Calu3 (cell line): ENCODE results near the gene TIE1. TPM values are rescaled to one million over a fixed set of nuclear protein-coding genes. Genes with fewer than 3 reads are reported as not detected.

Source experiments
- BruUV-seq: library from RNA; stranded (reverse); fragments of 400-500 nt; replicated peaks from 2 replicates; lab custom pipeline; 2021; lab: Mats Ljungman, UMichigan
- CTCF ChIA-PET: fragments of 300-600 bp; sonication (Branson Sonifier 250); formaldehyde crosslinking; loops from one replicate; lab custom pipeline; 2022; ENCODE audit warnings: antibody characterized with exemption; lab: Charles Lee
- DNase-seq: peaks from one replicate; pipeline ENCODE4 v3.0.0; 2022
- H3K27ac Mint-ChIP-seq: one replicate; pipeline ENCODE4 v1.8.0; 2022; ENCODE audit warnings: mixed read lengths; ENCODE audit not compliant: unreplicated experiment
- H3K27me3 Mint-ChIP-seq: one replicate; pipeline ENCODE4 v1.8.0; 2022; ENCODE audit warnings: mixed read lengths; ENCODE audit not compliant: unreplicated experiment
- H3K36me3 Mint-ChIP-seq: one replicate; pipeline ENCODE4 v1.8.0; 2022; ENCODE audit warnings: mild to moderate bottlenecking, moderate library complexity, mixed read lengths; ENCODE audit not compliant: insufficient read depth, unreplicated experiment
- H3K4me1 Mint-ChIP-seq: one replicate; pipeline ENCODE4 v1.8.0; 2022; ENCODE audit warnings: mild to moderate bottlenecking, low read depth, mixed read lengths; ENCODE audit not compliant: unreplicated experiment
- H3K4me3 Mint-ChIP-seq: one replicate; pipeline ENCODE4 v1.8.0; 2022; ENCODE audit warnings: mild to moderate bottlenecking, low read depth, moderate library complexity, mixed read lengths; ENCODE audit not compliant: unreplicated experiment
- H3K9me3 Mint-ChIP-seq: one replicate; pipeline ENCODE4 v1.8.0; 2022; ENCODE audit warnings: low read depth, mixed read lengths; ENCODE audit not compliant: unreplicated experiment
- CTCF ChIP-seq: fragments of 200-600 bp; IDR thresholded peaks from one replicate; pipeline ENCODE4 v1.8.0; 2022; ENCODE audit warnings: antibody characterized with exemption; ENCODE audit not compliant: unreplicated experiment
- intact Hi-C: fragments of 100-400 bp; cut with micrococcal nuclease; formaldehyde crosslinking; loops from one replicate; pipeline ENCODE4 v1.10.0; 2022; ENCODE audit not compliant: unreplicated experiment
- total RNA-seq: library from RNA; stranded (reverse); gene quantifications from 2 replicates; pipeline ENCODE4 v1.2.3, GENCODE V29; 2022

TIE1 gene
- total RNA-seq, 1 experiment from 2014 or later: not detected

GRCh38 chr1:43363283-43363934 lies 62.6 kb downstream of the TIE1 start:
- intact Hi-C loops: no loop called here
- TF ChIP-seq CTCF: no peak
- CTCF ChIA-PET: interaction anchor here (0.5 kb wide), 1 partner anchor 78 kb away, joined by 4 read pairs; the partner anchor contains the start of gene C1orf210
- peak overlapping the region; percentile 4 for H3K4me3 Mint-ChIP-seq
- H3K27me3 Mint-ChIP-seq: no peaks in the 10 kb centered on the region
- BruUV-seq: no TSS peak
- peaks cover 58% of the 10 kb centered on the region for H3K4me1 Mint-ChIP-seq
- no peaks in the 10 kb centered on the region for H3K9me3 Mint-ChIP-seq
- DNase-seq: no peak
- peak overlapping the region; percentile 48 for H3K27ac Mint-ChIP-seq
- peaks cover 97% of the 10 kb centered on the region for H3K36me3 Mint-ChIP-seq

DNA sequence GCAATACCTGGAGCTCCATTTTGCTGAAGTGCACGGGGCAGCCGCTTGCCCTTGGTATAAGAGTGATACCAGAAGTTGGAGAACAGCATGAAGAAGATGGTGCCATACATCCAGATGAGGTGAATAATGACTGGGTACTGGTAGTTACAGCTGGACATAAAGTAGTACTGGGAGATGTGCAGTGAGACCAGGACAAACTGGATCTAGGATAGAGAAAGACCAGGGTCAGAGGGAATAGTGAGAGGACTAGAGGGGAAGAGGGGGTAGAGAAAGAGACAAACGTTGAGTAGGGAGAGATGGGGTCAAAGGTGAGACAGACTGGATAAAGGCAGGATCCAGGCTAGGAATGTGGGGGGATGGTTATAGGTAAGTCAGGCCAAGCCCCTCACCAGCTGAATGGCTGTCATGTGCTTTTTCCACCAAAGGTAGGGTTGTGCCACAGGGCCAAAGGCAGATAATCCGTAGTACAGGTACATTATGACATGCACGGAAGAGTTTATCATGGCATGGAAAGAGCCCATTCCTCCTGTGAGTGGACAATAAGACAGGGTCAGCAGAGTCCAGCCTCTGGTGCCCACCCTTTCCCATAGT lies 63.2 kb downstream of the TIE1 start:
- CTCF ChIA-PET: no interaction called here
- peak overlapping the region; percentile 10 for H3K27ac Mint-ChIP-seq
- peak overlapping the region; percentile 4 for H3K4me3 Mint-ChIP-seq
- peaks cover 58% of the 10 kb centered on the region for H3K4me1 Mint-ChIP-seq
- intact Hi-C loops: no loop called here
- H3K36me3 Mint-ChIP-seq: peaks cover 97% of the 10 kb centered on the region
- TSS peak; percentile 30 for BruUV-seq
- no peak for TF ChIP-seq CTCF
- no peak for DNase-seq
- no peaks in the 10 kb centered on the region for H3K27me3 Mint-ChIP-seq
- no peaks in the 10 kb centered on the region for H3K9me3 Mint-ChIP-seq

DNA sequence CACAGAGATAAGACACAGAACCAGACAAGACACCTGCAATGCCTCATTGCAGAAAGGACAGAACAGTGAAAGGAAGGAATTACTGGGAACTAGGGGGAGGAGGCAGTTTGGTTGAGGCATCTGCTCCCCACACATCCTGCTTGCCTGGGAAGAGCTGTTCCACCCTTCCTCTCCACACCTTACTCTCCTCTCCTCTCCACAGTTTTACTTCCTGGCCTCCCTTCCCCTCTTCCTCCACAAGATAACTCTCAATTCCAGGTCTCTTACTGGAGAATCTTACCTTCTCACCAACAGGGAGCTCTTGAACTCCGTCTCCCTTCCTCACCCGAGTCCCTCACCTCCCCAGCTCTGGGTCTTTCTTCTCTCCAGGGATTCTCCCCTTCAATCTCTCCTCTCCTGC lies 64.9 kb downstream of the TIE1 start:
- Mint-ChIP-seq H3K4me3 (peak overlapping the region; percentile 79), H3K36me3 (peaks cover 86% of the 10 kb centered on the region), H3K27me3 (no peaks in the 10 kb centered on the region), H3K27ac (peak overlapping the region; percentile 82), H3K9me3 (no peaks in the 10 kb centered on the region), H3K4me1 (peaks cover 50% of the 10 kb centered on the region)
- no peak for TF ChIP-seq CTCF
- BruUV-seq: no TSS peak
- no peak for DNase-seq
- intact Hi-C loops: no loop called here
- CTCF ChIA-PET: no interaction called here

- peak; percentile 85 for DNase-seq
Observed at GRCh38 chr1:43366179-43366578, 65.4 kb downstream of the TIE1 start.

More at GRCh38 chr1:43366179-43366578, 65.4 kb downstream of the TIE1 start:
- Mint-ChIP-seq H3K4me3 (peak overlapping the region; percentile 79), H3K27ac (peak overlapping the region; percentile 82), H3K36me3 (peaks cover 86% of the 10 kb centered on the region), H3K27me3 (no peaks in the 10 kb centered on the region), H3K4me1 (peaks cover 49% of the 10 kb centered on the region), H3K9me3 (no peaks in the 10 kb centered on the region)
- TF ChIP-seq CTCF: no peak
- BruUV-seq: no TSS peak
- CTCF ChIA-PET: no interaction called here
- intact Hi-C loops: no loop called here
